Left lung (tissue), 10 donors: ENCODE measurements around the gene TRAPPC1. TPM values are rescaled to one million over a fixed set of nuclear protein-coding genes. Genes with fewer than 3 reads are reported as not detected.

ENCODE experiments used
- ATAC-seq: fragments of 200-7000 bp; cut with Tn5 transposase; one replicate; pipeline ENCODE4 v1.9.1; 2020; ENCODE audit warnings: moderate library complexity
- DNase-seq, 4 donors: peaks; one replicate each; pipeline ENCODE4 v3.0.0-alpha.2; 2013 to 2020
- H3K27ac ChIP-seq, 2 donors: fragments of 200-600 bp; sonication (generic) in 1 of 2; one replicate each; pipeline versions ENCODE4 v1.5.0 to v1.8.0; 2020 to 2021
- H3K27me3 ChIP-seq, 2 donors: fragments of 200-600 bp; sonication (generic) in 1 of 2; one replicate each; pipeline versions ENCODE4 v1.5.0 to v1.8.0; 2020 to 2021
- H3K36me3 ChIP-seq, 2 donors: fragments of 200-600 bp; sonication (generic) in 1 of 2; one replicate each; pipeline versions ENCODE4 v1.5.0 to v1.8.0; 2020 to 2021
- H3K4me1 ChIP-seq, 2 donors: fragments of 200-600 bp; one replicate each; pipeline ENCODE4 v1.8.0; 2021
- H3K4me3 ChIP-seq, 2 donors: fragments of 200-600 bp; sonication (generic) in 1 of 2; one replicate each; pipeline versions ENCODE4 v1.5.0 to v1.8.0; 2020 to 2021; ENCODE audit warnings: mild to moderate bottlenecking in 1 of 2
- H3K9me3 ChIP-seq, 2 donors: fragments of 200-600 bp; sonication (generic) in 1 of 2; one replicate each; pipeline versions ENCODE4 v1.5.0 to v1.8.0; 2020 to 2021
- CTCF ChIP-seq, 2 donors: fragments of 200-600 bp; sonication (generic) in 1 of 2; IDR thresholded peaks; one replicate each; pipeline versions ENCODE4 v1.5.0 to v1.8.0; 2021; ENCODE audit warnings: antibody characterized with exemption in 2 of 2
- intact Hi-C, 2 donors: fragments of 100-400 bp; cut with DNase I; formaldehyde crosslinking; loops; one replicate each; pipeline versions ENCODE4 v1.11.2 to v1.14.2; 2022
- polyA plus RNA-seq, 6 donors: library from polyadenylated mRNA; unstranded; fragments of 120-200 nt; gene quantifications; one replicate each; pipeline ENCODE4 v1.2.1, GENCODE V29; 2013; ENCODE audit not compliant: insufficient read length in 6 of 6
- total RNA-seq, 2 donors: library from RNA; stranded (reverse); fragmentation: NEBNext Ultra II Directional; extraction: Animal tissue kit (Norgen Biotek cat#: 25700); gene quantifications; one replicate each; pipeline ENCODE4 v1.2.1, GENCODE V29; 2021
- donor health status: DM: no; HTN: yes; CAD: no.
- donor health status: DM: no; HTN: no; CAD: no.

The TRAPPC1 gene
- total and polyA plus RNA-seq, 8 donors = 123 to 181 (median 140) TPM

- Histone ChIP-seq H3K27me3 (no peaks in the 10 kb centered on the region), H3K27ac (no peak overlapping the region), H3K4me1 (peaks cover 0 to 9% of the 10 kb centered on the region in 2 donors), H3K36me3 (peaks cover 0 to 92% of the 10 kb centered on the region in 2 donors), H3K4me3 (no peak overlapping the region), H3K9me3 (no peaks in the 10 kb centered on the region)
- no peak for TF ChIP-seq CTCF (IDR thresholded peaks at IDR 0.05)
- intact Hi-C loops = no loop called here
- no peak for DNase-seq
- ATAC-seq = no peak
Observed at GRCh38 chr17:7894866-7895265, 36.9 kb downstream of the TRAPPC1 start.

- no peak for ATAC-seq
- intact Hi-C loops = no loop called here
- Histone ChIP-seq H3K27ac (no peak overlapping the region), H3K36me3 (peaks cover 0 to 86% of the 10 kb centered on the region in 2 donors), H3K9me3 (no peaks in the 10 kb centered on the region), H3K27me3 (no peaks in the 10 kb centered on the region), H3K4me3 (no peak overlapping the region), H3K4me1 (peaks cover 6 to 15% of the 10 kb centered on the region in 2 donors)
- DNase-seq = no peak
- no peak for TF ChIP-seq CTCF (IDR thresholded peaks at IDR 0.05)
Observed at GRCh38 chr17:7894226-7894625, 37.5 kb downstream of the TRAPPC1 start.

- TF ChIP-seq CTCF (IDR thresholded peaks at IDR 0.05) = no peak
- no peak for DNase-seq
- Histone ChIP-seq H3K36me3 (peaks cover 0 to 77% of the 10 kb centered on the region in 2 donors), H3K4me1 (peaks cover 15 to 24% of the 10 kb centered on the region in 2 donors), H3K9me3 (no peaks in the 10 kb centered on the region), H3K27me3 (no peaks in the 10 kb centered on the region), H3K27ac (no peak overlapping the region), H3K4me3 (no peak overlapping the region)
- no peak for ATAC-seq
- intact Hi-C loops = no loop called here
Observed at GRCh38 chr17:7893187-7893880, 38.4 kb downstream of the TRAPPC1 start.

- Histone ChIP-seq H3K4me1 (peaks cover 20 to 49% of the 10 kb centered on the region in 2 donors), H3K9me3 (no peaks in the 10 kb centered on the region), H3K36me3 (peaks cover 0 to 37% of the 10 kb centered on the region in 2 donors), H3K4me3 (no peak overlapping the region), H3K27me3 (no peaks in the 10 kb centered on the region), H3K27ac (peak overlapping the region; percentile 91 to 97)
- intact Hi-C loops = no loop called here
- peak; percentile 37 to 65 for TF ChIP-seq CTCF (IDR thresholded peaks at IDR 0.05)
- ATAC-seq (peak; percentile 56), DNase-seq (peak; percentile 88 to 98 (median 96))
Observed at GRCh38 chr17:7889166-7889955, 42.4 kb downstream of the TRAPPC1 start.
